ENCODE data around the gene C12orf43. TPM values are rescaled to one million over a fixed set of nuclear protein-coding genes. Genes with fewer than 3 reads are reported as not detected.

C12orf43 gene
- total RNA-seq, 1 experiment from 2014 or later = 25.7 TPM

GRCh38 chr12:121033625-121034349 is 17.5 kb upstream of the C12orf43 start:
- H3K4me1 Mint-ChIP-seq = peaks cover 11% of the 10 kb centered on the region in 2 experiments
- Histone ChIP-seq H4K20me1 (ENCODE audit: control insufficient read depth, insufficient read depth, insufficient read length) (no peaks in the 10 kb centered on the region), H2BK15ac (ENCODE audit: low read depth, low read length) (no peak overlapping the region), H3K14ac (ENCODE audit: insufficient read depth, low read length) (no peak overlapping the region), H3T11ph (ENCODE audit: low read length) (no peak overlapping the region), H2AFZ (ENCODE audit: low read length) (no peak overlapping the region), H3K9me3 (ENCODE audit: control insufficient read depth, low read depth, low read length) (no peaks in the 10 kb centered on the region), H3K56ac (ENCODE audit: insufficient read length, low read depth, low read length) (no peak overlapping the region), H3K23me2 (ENCODE audit: insufficient read length, low read depth, low read length, poor library complexity, severe bottlenecking) (no peaks in the 10 kb centered on the region), H3K27me3 (ENCODE audit: insufficient read depth, low read length) (no peaks in the 10 kb centered on the region), H2BK12ac (ENCODE audit: insufficient read length, low read depth, low read length) (no peak overlapping the region), H2BK5ac (ENCODE audit: insufficient read length, low read length) (no peak overlapping the region), H4K8ac (replicated peaks; ENCODE audit: insufficient read length, low read depth, low read length) (no peak overlapping the region), H3K79me2 (ENCODE audit: insufficient read depth, low read length) (no peaks in the 10 kb centered on the region), H3K27ac (ENCODE audit: insufficient read length, low read depth, low read length) (no peak overlapping the region), H4K91ac (ENCODE audit: insufficient read length, low read depth, low read length) (no peak overlapping the region), H3K23ac (ENCODE audit: insufficient read length, low read depth, low read length) (no peak overlapping the region), H2BK20ac (ENCODE audit: low read depth, low read length, poor library complexity, severe bottlenecking) (no peak overlapping the region), H4K5ac (ENCODE audit: insufficient read length, low read depth, low read length) (no peak overlapping the region), H2BK120ac (ENCODE audit: low read depth, low read length, poor library complexity, severe bottlenecking) (no peak overlapping the region), H3K4me2 (ENCODE audit: insufficient read depth, insufficient read length, low read length) (no peak overlapping the region), H3K4ac (ENCODE audit: low read depth, low read length) (no peak overlapping the region), H2AK5ac (ENCODE audit: insufficient read length, low read length) (no peak overlapping the region), H3K4me1 (ENCODE audit: insufficient read depth, low read length) (peaks cover 4% of the 10 kb centered on the region; the same call in 1 of the 2 replicates), H3K79me1 (ENCODE audit: insufficient read depth, low read depth, low read length, poor library complexity, severe bottlenecking) (no peaks in the 10 kb centered on the region), H3K9ac (ENCODE audit: extremely low read depth, insufficient read length, low read length) (no peak overlapping the region), H3K18ac (ENCODE audit: insufficient read length, low read depth, low read length) (no peak overlapping the region)
- no peaks in the 10 kb centered on the region for H3K36me3 Mint-ChIP-seq (ENCODE audit: insufficient read depth in 1 of 3, low read depth in 3 of 3)
- H3K27me3 Mint-ChIP-seq (ENCODE audit: low read depth) = no peaks in the 10 kb centered on the region; the same call in none of the 2 replicates
- no peak for TF ChIP-seq CTCF (conservative IDR thresholded peaks at IDR 0.05)
- H3K9me3 Mint-ChIP-seq = no peaks in the 10 kb centered on the region; a peak in 2 of 5 replicates
- WGBS (ENCODE audit: extremely low coverage, insufficient read length, low lambda C conversion rate) = no CpG with 5 or more reads among the region's 10 CpGs
- DNase-seq = no peak
- no peak overlapping the region for H3K4me3 Mint-ChIP-seq
- no peak overlapping the region for H3K27ac Mint-ChIP-seq
